ENCODE measurements around the gene C2orf92.
"Not testable (repeated sequence)": the region's sequence is repeated elsewhere in the genome, so short reads cannot be mapped to it uniquely, and the experiment has no call there.

The C2orf92 gene

GRCh38 chr2:97660044-97660774, 9.3 kb upstream of the C2orf92 start:
- no peak for DNase-seq

GRCh38 chr2:97660775-97661389, 8.6 kb upstream of the C2orf92 start:
- DNase-seq = no peak

DNA sequence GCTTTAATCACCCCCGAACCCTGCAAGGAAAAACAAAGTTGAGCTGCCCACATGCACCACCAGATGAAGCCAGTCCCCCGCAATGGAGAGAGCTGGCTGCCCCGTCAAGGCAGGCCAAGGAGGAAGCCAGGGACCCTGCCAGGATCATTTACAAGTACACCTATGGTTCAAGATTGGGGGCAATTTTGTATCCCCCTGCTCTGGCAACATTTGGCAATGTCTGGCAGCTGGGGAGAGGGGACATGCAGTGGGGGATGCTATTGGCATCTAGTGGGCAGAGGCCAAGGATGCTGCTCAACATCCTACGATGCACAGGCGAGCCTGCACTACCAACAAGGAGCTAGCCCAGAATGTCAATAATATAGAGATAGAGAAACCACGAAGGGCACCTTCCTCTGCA, 7.6 kb upstream of the C2orf92 start:
- DNase-seq = no peak

DNA sequence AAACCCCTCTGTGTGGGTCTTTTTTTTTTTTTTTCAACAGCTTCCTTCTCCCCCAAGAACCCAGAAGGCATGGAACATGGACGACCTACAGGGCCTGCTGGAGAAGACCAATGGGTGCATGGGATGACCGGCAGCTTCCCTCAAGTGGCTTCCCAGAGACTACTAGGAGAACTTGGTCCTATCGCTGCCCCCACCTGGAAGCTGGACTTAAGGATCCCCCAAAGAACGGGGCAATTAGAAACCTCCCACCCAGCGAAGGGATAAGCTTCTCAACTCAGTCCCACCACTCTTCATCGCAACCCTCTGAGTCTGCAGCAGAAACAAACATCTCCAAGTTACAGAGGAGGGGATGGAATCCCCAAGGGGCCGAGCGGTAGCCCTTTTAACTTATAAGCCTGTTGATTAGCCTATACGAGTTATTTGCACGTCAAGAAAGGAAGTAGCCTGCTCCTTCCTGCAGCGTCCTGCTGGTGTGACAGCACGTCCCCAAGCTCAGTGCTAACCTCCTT, 7.1 kb upstream of the C2orf92 start:
- DNase-seq = peak in 1 of 6 experiments; percentile 33

- peak; percentile 46 to 71 (median 67) for DNase-seq
Measured at GRCh38 chr2:97662895-97663625, 6.5 kb upstream of the C2orf92 start.

- DNase-seq = no peak
Measured at GRCh38 chr2:97663626-97663961, 5.9 kb upstream of the C2orf92 start.

DNA sequence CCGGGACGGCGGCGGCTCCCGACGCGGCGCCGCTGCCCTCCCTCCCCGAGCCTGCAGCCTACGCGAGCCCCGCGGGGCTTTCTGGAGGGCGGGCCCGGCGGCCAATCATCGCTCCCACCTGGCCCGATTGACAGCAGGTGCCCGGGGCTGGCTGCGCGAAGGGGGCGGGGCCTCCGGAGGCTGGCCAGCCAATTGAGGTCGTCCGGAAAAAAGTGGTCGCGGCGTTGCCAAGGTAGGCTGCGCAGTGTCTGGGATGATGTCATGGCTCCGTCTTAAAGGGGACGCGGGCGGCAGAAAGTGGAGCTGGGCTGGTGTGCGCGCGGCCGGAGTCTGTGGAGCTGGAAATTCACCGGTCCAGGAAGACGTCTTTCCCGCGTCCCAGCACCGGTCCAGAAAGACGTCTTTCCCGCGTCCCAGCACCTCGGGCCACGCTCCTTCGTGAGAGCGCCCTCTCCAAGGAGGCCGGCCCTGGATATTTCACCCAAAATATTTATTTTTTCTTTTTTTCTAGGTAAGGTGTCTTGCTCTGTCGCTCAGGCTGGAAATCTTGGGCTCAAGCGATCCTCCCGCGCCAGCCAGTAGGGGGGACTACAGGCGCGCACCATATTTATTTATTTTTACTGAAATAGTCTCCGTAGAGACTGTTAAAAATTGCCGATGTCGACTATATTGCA, 5.4 kb upstream of the C2orf92 start, which contains the start of gene ACTR1B:
TSS of gene ACTR1B (minus strand) at position 83 of the 674 bp plus-strand sequence. CDS start 154 bp downstream, outside the sequence.
- DNase-seq = peak; percentile 93 to 98 (median 96)

GRCh38 chr2:97664636-97664970, 4.9 kb upstream of the C2orf92 start:
- no peak for DNase-seq

DNA sequence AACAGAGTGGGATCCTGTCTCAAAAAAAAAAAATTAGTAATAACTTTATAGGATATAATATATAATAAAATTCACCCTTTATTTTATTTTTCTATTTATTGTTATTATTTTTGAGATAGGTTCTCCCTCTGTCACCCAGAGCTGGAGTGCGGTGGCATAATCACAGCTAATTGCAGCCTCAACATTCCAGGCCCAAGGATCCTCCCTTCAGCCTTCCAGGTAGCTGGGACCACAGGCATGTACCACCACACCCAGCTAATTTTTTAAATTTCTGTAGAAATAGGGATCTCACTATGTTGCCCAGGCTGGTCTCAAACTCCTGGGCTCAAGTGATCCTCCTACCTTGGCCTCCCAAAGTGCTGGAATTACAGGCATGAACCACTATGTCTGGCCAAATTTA, 958 bp downstream of the C2orf92 start:
- DNase-seq = no peak

GRCh38 chr2:97671526-97671925, 2.0 kb downstream of the C2orf92 start:
- DNase-seq = no peak

GRCh38 chr2:97672606-97673140, 3.2 kb downstream of the C2orf92 start:
- not testable (repeated sequence) for DNase-seq

GRCh38 chr2:97673182-97673914, 3.8 kb downstream of the C2orf92 start:
- no peak for DNase-seq

- no peak for DNase-seq
Measured at GRCh38 chr2:97673915-97674283, 4.4 kb downstream of the C2orf92 start.

DNA sequence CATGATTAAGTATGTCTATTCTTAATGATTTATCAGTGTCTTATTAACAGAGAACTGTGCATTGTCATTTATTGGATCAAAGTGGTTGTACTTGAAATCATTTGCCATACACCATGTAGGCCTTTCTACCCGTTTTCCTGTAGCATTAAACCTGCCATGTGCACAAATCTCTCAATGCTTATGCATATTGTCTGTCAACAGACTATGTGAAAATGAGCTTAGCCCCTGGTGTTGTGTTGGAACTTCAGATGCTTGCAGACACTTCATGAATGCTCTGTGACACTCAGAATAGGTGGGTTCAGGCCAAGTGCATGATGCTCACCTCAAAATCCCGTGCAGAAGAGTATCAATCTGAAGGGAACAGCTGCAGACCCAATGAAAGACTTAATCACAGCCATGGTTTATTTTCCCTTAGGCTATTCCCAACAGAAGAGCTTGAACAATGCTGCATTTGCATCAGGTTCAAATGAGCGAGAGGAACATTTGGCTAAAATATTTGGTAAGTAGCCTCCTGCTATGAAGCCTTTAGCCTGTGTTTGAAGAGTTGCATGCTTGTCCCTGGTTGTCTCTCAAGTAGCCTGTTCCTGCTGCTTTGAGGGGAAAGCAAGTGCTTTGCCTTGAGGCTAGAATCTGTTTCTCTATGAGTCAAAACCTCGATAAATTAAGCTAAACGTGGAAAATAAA, 6.1 kb downstream of the C2orf92 start:
- DNase-seq = no peak

DNA sequence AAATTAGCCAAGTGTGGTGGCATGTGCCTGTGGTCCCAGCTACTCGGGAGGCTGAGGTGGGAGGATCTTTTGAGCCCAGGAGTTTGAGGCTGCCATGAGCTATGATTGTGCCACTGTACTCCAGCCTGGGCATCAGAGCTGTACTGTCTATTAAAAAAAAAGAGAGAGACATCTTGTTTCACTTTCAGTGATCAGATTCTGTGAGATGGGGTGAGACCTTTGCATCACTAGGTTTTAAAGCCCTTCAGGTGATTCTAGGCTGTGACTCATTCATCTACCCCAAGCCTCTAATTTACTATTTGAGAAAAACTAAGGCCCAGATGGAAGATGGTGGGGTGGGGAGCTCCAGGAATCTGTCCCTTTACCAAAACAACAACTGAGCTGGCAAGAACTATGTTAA, 7.1 kb downstream of the C2orf92 start:
- no peak for DNase-seq

DNA sequence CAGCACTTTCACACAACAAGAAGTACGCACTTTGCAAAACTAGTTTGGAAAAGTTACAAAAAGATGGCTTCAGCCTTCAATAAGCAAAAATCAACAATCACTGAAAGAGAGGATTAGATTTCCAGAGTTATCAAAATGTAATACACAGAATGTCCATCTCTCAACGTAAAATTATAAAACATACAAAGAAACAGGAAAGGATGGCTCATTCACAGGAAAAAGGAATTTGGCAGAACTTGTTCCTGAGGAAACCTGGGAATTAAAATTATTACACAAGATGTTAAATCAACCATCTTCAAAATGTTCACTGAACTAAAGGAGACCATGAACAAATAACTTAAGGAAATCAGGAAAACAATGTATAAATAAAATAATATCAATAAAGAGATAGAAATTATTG, 8.0 kb downstream of the C2orf92 start:
- DNase-seq = no peak

DNA sequence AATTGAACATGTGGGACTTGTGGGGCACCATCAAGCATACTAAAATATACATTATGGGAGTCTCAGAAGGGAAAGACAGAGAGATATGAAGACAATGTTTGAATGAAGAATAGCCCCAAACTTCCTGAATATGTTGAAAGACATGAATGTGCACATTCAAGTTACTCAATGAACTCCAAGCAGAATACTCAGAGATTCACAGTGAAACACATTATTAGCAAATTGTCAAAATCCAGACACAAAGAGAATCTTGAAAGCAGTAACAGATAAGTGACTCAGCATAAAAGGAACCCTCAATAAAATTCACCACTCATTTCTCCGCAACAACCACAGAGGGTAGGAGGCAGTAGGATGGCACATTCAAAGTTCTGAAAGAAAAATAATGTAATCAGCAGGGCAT, 8.8 kb downstream of the C2orf92 start:
- DNase-seq = no peak

DNA sequence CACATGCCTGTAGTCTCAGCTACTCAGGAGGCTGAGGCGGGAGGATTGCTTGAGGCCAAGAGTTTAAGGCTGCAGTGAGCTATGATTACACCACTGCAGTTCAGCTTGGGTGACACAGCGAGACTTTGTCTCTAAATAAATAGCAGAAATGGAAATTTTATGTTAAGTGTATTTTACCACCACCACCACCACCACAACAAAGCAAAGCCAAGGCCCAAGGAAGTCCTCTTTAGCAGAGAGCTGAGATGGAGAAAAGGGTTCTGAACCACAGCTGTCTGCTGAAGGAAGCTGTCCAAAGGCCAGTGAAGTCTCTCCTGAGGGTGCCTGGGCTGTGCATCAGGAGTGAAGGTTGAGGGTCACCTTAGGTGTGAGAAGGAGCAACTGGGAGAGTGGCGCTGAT, 17.7 kb downstream of the C2orf92 start:
- not testable (repeated sequence) for DNase-seq

DNA sequence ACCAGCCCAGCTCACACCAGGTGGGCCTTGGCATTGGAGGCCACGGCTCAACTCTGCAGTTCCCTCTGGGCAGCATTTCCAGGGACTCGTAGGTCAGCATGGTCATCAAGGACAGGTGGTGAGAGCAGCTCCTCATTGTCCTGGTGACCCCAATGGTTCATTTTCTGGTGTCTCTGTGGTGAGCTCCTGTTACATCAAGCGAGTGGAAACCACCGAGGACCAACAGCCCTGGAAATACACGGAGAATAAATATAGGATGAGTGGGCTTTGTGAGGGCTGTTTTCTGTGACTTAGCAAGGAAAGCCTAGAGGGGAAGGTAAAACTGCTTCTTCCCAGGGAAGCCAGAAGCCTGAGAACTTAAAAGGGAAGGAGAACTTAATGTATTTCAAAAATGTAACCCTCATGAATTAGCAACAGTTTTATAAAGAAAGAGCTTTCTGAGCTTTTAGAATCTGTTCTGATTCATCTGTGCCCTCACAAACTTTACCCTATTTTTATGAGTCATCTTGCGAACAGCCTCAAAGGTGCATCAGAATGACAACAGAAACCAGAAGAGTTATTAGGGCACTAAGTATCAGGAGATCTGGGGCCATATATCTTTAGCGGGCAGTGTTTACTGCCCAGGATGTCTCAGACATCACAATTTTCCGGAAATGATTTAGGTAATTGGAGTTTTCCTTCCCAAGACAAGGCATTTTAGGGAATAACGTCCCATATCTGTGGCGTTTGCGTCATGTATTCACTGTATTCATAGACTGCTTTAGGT, 18.7 kb downstream of the C2orf92 start:
- DNase-seq = no peak

- DNase-seq = no peak
Measured at GRCh38 chr2:97691166-97691565, 21.7 kb downstream of the C2orf92 start.

GRCh38 chr2:97693476-97693875, 24.0 kb downstream of the C2orf92 start:
- no peak for DNase-seq

All from stimulated activated naive CD4-positive, alpha-beta T cell (primary cell).